Measurements from ENCODE around the gene HBZ.
"Not testable (repeated sequence)": the region's sequence is repeated elsewhere in the genome, so short reads cannot be mapped to it uniquely, and the experiment has no call there.

Gene HBZ

DNA sequence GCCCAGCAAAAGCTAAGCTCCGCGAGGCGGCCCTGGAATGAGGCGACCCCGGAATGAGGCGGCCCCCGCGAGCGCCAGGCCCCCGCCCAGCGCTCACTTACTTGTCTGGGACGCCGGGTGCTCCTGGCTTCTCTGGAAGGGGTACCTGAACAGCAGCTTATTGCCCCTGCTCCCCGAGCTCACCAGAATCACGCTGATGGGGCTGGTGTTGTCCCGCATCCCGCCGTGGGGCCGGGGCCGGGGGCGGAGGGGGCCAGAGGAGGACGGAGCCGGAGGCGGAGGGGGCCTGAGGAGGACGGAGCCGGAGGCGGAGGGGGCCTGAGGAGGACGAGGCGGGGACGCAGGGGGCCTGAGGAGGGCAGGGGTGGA is 14.4 kb upstream of the HBZ start:
- no peak for DNase-seq (ENCODE audit: low spot score)

- DNase-seq (ENCODE audit: low spot score) = no peak
Observed at GRCh38 chr16:140175-140857, 12.1 kb upstream of the HBZ start.

DNA sequence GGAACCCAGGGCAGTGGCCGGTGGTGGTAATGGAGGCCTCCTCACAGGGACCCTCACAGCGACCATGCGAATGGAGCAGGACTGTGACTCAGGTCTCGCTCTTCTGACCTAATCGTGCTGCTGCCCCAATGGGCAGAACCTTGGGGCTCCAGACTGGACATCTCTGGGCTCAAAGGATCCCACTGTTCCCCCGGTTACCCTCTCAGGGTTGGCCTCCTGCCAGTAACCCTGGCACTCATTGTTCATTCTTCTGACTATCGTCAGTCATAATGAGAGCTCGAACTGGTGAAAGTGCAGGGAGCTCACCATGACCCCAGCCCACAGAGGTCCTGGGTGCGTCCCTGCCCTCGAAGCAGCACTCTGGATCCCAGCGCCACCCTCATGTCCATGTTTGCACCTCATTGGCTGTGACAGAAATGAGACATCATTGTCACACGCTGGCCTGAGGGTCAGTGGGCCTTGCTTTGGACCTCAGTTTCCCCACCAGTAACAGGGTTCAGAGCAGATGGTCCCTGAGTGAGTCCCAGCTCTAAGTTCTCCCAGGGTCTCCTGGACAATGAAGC is 10.0 kb upstream of the HBZ start:
- no peak for DNase-seq (ENCODE audit: low spot score)

- no peak for DNase-seq (ENCODE audit: low spot score)
Observed at GRCh38 chr16:143047-143446, 9.4 kb upstream of the HBZ start.

DNA sequence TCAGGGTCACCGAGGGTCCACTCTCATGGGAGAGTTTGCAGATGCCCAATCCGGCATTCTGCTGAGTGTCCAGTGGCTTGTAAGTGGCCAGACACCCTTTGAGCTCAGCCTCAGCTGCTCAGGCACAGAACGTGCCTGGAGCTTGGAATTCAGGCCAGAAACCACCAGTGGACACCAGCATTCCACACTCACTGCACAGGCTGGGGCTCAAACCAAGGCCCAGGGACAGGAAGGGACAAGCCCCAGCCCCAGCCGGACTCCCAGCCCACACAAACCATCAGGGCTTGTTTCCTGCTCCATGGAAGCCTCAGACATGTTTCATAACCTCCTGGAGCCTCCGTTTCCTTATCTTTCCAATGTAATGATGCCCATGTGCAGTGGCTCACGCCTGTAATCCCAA is 9.0 kb upstream of the HBZ start:
- no peak for DNase-seq (ENCODE audit: low spot score)

GRCh38 chr16:144797-145252 is 7.6 kb upstream of the HBZ start:
- no peak for DNase-seq (ENCODE audit: low spot score)

DNA sequence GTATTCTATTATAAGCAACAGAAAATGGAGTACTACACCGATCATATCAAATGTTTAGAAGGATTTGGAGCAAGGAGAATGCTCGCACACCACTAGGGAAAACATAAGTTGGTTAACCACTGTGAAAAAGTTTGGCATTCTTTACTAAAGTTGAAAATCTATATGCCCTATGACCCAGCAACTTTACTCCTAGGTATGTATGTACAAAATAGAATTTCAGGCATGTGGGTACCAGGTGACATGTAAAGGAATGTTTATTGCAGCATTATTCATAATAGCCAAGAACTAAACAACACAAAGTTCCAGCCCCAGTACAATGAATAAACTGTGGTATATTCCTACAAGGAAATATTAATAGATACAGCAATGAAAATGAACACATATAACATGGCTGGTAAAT is 5.8 kb upstream of the HBZ start:
- no peak for DNase-seq (ENCODE audit: low spot score)

- DNase-seq (ENCODE audit: low spot score) = no peak
Observed at GRCh38 chr16:149024-149660, 3.3 kb upstream of the HBZ start.

GRCh38 chr16:153129-153521 is 681 bp downstream of the HBZ start:
- not testable (repeated sequence) for DNase-seq (ENCODE audit: low spot score)

DNA sequence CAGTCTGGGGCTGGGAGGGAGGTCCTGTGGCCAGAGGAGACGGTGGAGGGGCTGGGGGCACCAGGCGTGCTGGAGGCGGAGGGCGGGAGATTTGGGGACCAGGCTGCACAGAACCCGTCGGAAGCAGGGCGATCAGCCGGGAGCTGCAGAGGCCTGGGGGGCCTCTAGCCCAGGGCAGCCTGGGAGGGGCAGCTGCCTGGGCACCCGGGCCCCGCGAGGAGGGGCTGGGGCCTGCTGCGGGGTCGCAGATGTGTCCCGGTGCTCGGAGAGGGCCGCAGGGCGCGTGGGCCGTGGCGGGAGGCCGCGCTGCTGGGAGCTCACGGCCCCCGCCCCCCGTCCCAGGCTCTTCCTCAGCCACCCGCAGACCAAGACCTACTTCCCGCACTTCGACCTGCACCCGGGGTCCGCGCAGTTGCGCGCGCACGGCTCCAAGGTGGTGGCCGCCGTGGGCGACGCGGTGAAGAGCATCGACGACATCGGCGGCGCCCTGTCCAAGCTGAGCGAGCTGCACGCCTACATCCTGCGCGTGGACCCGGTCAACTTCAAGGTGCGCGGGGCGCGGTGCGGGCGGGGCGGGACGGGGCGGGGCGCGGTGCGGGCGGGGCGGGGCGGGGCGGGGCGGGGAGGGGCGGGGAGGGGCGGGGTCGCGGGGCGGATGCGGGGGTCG is 1.2 kb downstream of the HBZ start:
- not testable (repeated sequence) for DNase-seq (ENCODE audit: low spot score)

DNA sequence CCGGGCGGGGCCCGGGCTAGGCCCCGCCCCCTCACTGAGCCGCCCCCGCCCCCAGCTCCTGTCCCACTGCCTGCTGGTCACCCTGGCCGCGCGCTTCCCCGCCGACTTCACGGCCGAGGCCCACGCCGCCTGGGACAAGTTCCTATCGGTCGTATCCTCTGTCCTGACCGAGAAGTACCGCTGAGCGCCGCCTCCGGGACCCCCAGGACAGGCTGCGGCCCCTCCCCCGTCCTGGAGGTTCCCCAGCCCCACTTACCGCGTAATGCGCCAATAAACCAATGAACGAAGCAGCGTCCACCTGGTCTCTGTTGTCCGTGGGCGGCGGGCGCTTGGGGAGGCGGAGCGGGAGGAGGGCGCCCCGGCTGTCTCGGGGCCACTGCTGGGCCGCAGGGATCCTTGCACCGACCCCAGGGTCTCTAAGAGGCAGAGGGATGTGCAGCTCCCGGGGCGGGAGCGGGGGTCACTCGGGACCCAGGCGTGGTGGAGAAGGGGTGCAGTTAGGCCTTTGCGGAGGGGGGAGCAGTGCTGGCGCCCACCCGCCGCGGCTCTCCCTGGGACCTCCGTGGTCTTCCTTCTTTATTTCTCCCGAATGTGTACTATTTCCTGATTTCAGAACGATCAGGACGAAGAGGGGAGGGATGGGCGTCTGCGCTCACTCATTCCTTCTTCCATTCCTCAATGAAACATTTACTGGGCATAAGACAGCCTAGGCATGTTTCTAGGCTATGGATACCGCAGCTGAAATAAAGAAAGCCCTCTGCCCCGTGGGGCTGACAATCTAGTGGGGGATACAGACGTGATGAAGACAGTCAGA is 2.0 kb downstream of the HBZ start:
- DNase-seq (ENCODE audit: low spot score) = no peak

- DNase-seq (ENCODE audit: low spot score) = no peak
Observed at GRCh38 chr16:155031-155398, 2.6 kb downstream of the HBZ start.

DNA sequence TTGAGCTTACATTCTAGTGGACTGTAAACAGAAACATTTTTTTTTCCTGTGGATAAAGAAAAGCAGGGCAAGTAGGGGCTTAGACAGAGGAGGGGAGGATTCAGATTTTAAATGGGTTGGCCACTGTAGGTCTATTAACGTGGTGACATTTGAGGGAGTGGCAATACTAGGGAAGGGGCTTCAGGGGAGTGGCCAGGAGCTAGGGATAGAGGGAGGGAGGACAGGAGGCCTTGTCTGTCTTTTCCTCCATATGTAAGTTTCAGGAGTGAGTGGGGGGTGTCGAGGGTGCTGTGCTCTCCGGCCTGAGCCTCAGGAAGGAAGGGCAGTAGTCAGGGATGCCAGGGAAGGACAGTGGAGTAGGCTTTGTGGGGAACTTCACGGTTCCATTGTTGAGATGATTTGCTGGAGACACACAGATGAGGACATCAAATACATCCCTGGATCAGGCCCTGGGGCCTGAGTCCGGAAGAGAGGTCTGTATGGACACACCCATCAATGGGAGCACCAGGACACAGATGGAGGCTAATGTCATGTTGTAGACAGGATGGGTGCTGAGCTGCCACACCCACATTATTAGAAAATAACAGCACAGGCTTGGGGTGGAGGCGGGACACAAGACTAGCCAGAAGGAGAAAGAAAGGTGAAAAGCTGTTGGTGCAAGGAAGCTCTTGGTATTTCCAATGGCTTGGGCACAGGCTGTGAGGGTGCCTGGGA is 6.8 kb downstream of the HBZ start:
- DNase-seq (ENCODE audit: low spot score) = no peak

DNA sequence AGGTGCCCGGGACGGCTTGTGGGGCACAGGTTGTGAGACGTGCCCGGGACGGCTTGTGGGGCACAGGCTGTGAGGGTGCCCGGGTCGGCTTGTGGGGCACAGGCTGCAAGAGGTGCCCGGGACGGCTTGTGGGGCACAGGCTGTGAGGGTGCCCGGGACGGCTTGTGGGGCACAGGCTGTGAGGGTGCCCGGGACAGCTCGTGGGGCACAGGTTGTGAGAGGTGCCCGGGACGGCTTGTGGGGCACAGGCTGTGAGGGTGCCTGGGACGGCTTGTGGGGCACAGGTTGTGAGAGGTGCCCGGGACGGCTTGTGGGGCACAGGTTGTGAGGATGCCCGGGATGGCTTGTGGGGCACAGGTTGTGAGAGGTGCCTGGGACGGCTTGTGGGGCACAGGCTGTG is 7.8 kb downstream of the HBZ start:
- DNase-seq (ENCODE audit: low spot score) = not testable (repeated sequence)

DNA sequence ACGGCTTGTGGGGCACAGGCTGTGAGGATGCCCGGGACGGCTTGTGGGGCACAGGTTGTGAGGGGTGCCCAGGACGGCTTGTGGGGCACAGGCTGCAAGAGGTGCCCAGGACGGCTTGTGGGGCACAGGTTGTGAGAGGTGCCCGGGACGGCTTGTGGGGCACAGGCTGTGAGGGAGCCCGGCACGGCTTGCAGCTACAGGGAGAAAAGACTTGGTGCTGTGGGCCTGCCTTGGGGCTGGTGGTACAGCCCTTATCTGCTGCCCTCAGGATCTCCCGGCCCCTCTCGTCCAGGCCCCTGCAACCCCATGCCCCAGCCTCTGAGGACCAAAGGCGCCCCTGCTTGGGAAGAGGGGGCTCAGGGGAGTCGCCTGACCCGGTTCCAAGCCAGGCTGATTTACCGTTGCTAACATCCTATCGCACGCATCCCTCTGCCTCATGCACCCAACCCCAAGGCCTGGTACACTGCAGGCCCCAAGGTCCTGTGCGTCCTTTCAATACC is 8.3 kb downstream of the HBZ start:
- no peak for DNase-seq (ENCODE audit: low spot score)

DNA sequence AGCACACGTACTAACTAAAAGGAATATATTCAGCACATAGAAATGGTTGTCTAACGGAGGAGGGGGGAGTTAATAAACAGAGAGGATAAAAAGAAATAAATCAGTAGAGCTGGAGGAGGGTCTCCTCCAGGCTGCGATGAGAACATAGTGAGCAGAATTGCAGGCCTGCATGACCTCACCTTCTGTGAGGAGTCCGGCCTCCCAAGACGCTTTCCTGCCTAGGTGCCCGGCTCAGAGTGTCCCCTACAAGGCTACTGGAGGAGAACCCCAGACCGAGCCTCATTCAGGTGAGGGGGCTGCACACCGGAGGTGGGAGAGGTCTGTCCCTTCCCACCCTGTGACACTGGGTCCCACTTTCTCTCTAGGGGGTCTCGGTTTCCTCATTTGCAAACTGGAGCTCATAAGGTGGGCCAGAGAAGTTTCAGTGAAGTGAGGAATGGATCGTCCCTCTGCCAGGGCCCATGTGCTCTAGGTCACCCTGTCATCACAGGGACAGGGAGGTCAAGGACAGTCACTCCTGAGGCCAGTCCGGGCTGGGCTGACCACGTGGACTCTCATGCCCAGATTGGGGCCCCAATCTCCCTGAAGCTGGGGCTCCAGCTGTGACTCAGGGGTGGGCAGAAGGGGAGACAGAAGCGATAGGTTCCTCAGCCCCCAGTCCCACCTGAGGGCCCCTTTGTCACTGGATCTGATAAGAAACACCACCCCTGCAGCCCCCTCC is 10.0 kb downstream of the HBZ start:
- no peak for DNase-seq (ENCODE audit: low spot score)

GRCh38 chr16:163139-163538 is 10.7 kb downstream of the HBZ start:
- DNase-seq (ENCODE audit: low spot score) = not testable (repeated sequence)

DNA sequence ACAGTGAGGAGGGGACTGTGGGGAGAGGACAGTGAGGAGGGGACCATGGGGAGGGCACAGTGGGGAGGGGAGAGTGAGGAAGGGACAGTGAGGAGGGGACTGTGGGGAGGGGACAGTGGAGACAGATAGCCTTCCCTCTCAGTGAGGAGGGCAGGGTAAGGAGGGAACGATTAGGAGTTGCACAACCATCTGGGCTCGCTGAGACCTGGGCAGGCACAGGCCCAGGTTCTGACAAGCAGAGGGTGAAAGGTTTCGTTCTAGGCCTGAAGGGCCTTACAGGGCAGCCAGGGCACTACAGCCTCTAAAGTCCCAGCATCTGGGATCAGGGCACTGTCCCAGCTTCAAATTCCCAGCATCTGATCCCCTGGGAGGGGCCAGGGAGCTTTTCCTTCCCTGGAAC is 11.3 kb downstream of the HBZ start:
- DNase-seq (ENCODE audit: low spot score) = not testable (repeated sequence)

DNA sequence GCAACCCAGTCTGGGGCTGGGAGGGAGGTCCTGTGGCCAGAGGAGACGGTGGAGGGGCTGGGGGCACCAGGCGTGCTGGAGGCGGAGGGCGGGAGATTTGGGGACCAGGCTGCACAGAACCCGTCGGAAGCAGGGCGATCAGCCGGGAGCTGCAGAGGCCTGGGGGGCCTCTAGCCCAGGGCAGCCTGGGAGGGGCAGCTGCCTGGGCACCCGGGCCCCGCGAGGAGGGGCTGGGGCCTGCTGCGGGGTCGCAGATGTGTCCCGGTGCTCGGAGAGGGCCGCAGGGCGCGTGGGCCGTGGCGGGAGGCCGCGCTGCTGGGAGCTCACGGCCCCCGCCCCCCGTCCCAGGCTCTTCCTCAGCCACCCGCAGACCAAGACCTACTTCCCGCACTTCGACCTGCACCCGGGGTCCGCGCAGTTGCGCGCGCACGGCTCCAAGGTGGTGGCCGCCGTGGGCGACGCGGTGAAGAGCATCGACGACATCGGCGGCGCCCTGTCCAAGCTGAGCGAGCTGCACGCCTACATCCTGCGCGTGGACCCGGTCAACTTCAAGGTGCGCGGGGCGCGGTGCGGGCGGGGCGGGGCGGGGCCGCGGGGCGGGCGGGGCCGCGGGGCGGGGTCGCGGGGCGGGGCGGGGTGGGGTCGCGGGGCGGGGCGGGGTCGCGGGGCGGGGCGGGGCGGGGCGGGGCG is 11.8 kb downstream of the HBZ start:
- DNase-seq (ENCODE audit: low spot score) = not testable (repeated sequence)
